ENCODE measurements around the gene IL22RA2. TPM values are rescaled to one million over a fixed set of nuclear protein-coding genes. Genes with fewer than 3 reads are reported as not detected.

IL22RA2 gene
- total RNA-seq, 4 donors from 2014 or later = not detected

DNA sequence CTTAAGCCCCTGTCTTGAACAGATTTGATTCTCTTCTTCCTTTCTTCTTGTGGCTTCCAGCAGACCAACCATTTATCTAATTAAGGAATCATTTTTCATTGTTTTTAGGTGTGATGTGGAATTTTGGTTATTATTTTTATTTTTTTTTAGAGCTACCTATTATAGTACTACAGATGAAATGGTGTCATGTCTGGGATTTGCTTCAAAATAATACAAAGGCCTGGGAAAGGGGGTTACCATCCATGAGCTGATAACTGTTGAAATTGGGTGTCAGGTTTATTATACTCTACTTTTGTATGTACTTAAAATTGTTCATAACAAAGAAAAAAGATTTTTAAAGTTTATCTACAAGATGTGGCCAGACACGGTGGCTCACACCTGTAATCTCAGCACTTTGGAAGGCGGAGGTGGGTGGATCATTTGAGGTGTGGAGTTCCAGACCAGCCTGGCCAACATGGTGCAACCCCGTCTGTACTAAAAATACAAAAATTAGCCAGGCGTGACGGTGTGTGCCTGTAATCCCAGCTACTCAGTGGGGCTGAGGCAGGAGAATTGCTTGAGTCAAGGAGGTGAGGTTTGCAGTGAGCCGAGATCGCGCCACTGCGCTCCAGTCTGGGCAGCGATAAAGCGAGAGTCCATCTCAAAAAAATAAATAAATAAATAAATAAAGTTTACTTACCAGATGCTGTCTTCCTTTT is 561 bp downstream of the IL22RA2 start:
- TF ChIP-seq POLR2AphosphoS5 (IDR thresholded peaks at IDR 0.05) (no peak), POLR2A (IDR thresholded peaks at IDR 0.05; ENCODE audit: low read depth) (no peak), CTCF (IDR thresholded peaks at IDR 0.05) (no peak), EP300 (IDR thresholded peaks at IDR 0.05) (no peak)
- 93% methylated on average over 11 of the region's 11 CpGs for WGBS

GRCh38 chr6:137171824-137172733 is 1.4 kb downstream of the IL22RA2 start:
- Histone ChIP-seq H3K27ac (replicated peaks in 1 of 4) (no peak overlapping the region), H3K9me3 (no peaks in the 10 kb centered on the region), H3K4me3 (no peak overlapping the region), H3K27me3 (no peaks in the 10 kb centered on the region), H3K36me3 (no peaks in the 10 kb centered on the region), H3K4me1 (no peaks in the 10 kb centered on the region)
- 70% methylated on average over 13 of the region's 13 CpGs for WGBS
- TF ChIP-seq CTCF (IDR thresholded peaks at IDR 0.05) (no peak), EP300 (IDR thresholded peaks at IDR 0.05) (no peak), POLR2A (IDR thresholded peaks at IDR 0.05; ENCODE audit: low read depth) (no peak), POLR2AphosphoS5 (IDR thresholded peaks at IDR 0.05) (no peak)
- no peak for DNase-seq (ENCODE audit: extremely low spot score)
- intact Hi-C loops (cut with DNase I) = no loop called here

More for the DNA sequence above, 561 bp downstream of the IL22RA2 start:
- H3K4me3 ChIP-seq = no peak overlapping the region
- H3K27me3 ChIP-seq = no peaks in the 10 kb centered on the region
- H3K9me3 ChIP-seq = no peaks in the 10 kb centered on the region
- no peak for DNase-seq (ENCODE audit: extremely low spot score)
- H3K27ac ChIP-seq (replicated peaks in 1 of 4) = no peak overlapping the region
- intact Hi-C loops (cut with DNase I) = no loop called here
- no peaks in the 10 kb centered on the region for H3K4me1 ChIP-seq
- no peaks in the 10 kb centered on the region for H3K36me3 ChIP-seq

GRCh38 chr6:137171053-137171374 is 2.4 kb downstream of the IL22RA2 start:
- no peaks in the 10 kb centered on the region for H3K9me3 ChIP-seq
- no peaks in the 10 kb centered on the region for H3K27me3 ChIP-seq
- TF ChIP-seq EP300 (IDR thresholded peaks at IDR 0.05) (no peak), POLR2A (IDR thresholded peaks at IDR 0.05; ENCODE audit: low read depth) (no peak), CTCF (IDR thresholded peaks at IDR 0.05) (no peak), POLR2AphosphoS5 (IDR thresholded peaks at IDR 0.05) (no peak)
- no peak overlapping the region for H3K27ac ChIP-seq (replicated peaks in 1 of 4)
- H3K36me3 ChIP-seq = no peaks in the 10 kb centered on the region
- no peak overlapping the region for H3K4me3 ChIP-seq
- H3K4me1 ChIP-seq = no peaks in the 10 kb centered on the region
- WGBS = 87% methylated on average over 1 of the region's 1 CpG
- intact Hi-C loops (cut with DNase I) = no loop called here
- DNase-seq (ENCODE audit: extremely low spot score) = no peak

GRCh38 chr6:137170266-137171052 is 3.0 kb downstream of the IL22RA2 start:
- 76% methylated on average over 13 of the region's 13 CpGs for WGBS
- Histone ChIP-seq H3K27ac (replicated peaks in 1 of 4) (no peak overlapping the region), H3K27me3 (no peaks in the 10 kb centered on the region), H3K9me3 (no peaks in the 10 kb centered on the region), H3K4me1 (no peaks in the 10 kb centered on the region), H3K36me3 (no peaks in the 10 kb centered on the region), H3K4me3 (no peak overlapping the region)
- no peak for DNase-seq (ENCODE audit: extremely low spot score)
- TF ChIP-seq POLR2AphosphoS5 (IDR thresholded peaks at IDR 0.05) = no peak
- no peak for TF ChIP-seq EP300 (IDR thresholded peaks at IDR 0.05)
- no peak for TF ChIP-seq POLR2A (IDR thresholded peaks at IDR 0.05; ENCODE audit: low read depth)
- no peak for TF ChIP-seq CTCF (IDR thresholded peaks at IDR 0.05)
- intact Hi-C loops (cut with DNase I) = no loop called here
